CD4-positive, alpha-beta T cell treated with Interleukin-4 for 1 hour (primary cell): ENCODE data around the gene TRIM63.

Source experiments
- DNase-seq, 2 donors: peaks; one replicate each; pipeline ENCODE4 v3.0.0-alpha.2; 2020 to 2022

Gene TRIM63

GRCh38 chr1:26084091-26084561 lies 16.7 kb upstream of the TRIM63 start:
- no peak for DNase-seq

- DNase-seq = no peak
Measured at GRCh38 chr1:26083208-26083607, 15.8 kb upstream of the TRIM63 start.

- DNase-seq = no peak
Measured at GRCh38 chr1:26082020-26082350, 14.6 kb upstream of the TRIM63 start.

- no peak for DNase-seq
Measured at GRCh38 chr1:26081267-26082019, 14.0 kb upstream of the TRIM63 start.

GRCh38 chr1:26079960-26080814 lies 12.8 kb upstream of the TRIM63 start:
- DNase-seq = no peak

GRCh38 chr1:26079178-26079563 lies 11.7 kb upstream of the TRIM63 start:
- no peak for DNase-seq

- no peak for DNase-seq
Measured at GRCh38 chr1:26078286-26079177, 11.1 kb upstream of the TRIM63 start.

GRCh38 chr1:26077524-26077923 lies 10.1 kb upstream of the TRIM63 start:
- DNase-seq = no peak

GRCh38 chr1:26075421-26076144 lies 8.2 kb upstream of the TRIM63 start:
- no peak for DNase-seq

GRCh38 chr1:26072305-26072704 lies 4.9 kb upstream of the TRIM63 start:
- no peak for DNase-seq

GRCh38 chr1:26070963-26071342 lies 3.5 kb upstream of the TRIM63 start:
- no peak for DNase-seq

- no peak for DNase-seq
Measured at GRCh38 chr1:26070296-26070962, 3.0 kb upstream of the TRIM63 start.

- DNase-seq = no peak
Measured at GRCh38 chr1:26069941-26070295, 2.5 kb upstream of the TRIM63 start.

GRCh38 chr1:26066857-26067256 lies 573 bp downstream of the TRIM63 start:
- DNase-seq = no peak

- DNase-seq = no peak
Measured at GRCh38 chr1:26066160-26066559, 1.3 kb downstream of the TRIM63 start.

- no peak for DNase-seq
Measured at GRCh38 chr1:26064553-26064952, 2.9 kb downstream of the TRIM63 start.

GRCh38 chr1:26060832-26061574 lies 6.4 kb downstream of the TRIM63 start:
- DNase-seq = no peak

- no peak for DNase-seq
Measured at GRCh38 chr1:26059906-26060305, 7.5 kb downstream of the TRIM63 start.

- no peak for DNase-seq
Measured at GRCh38 chr1:26058052-26058595, 9.3 kb downstream of the TRIM63 start.

GRCh38 chr1:26057189-26057588 lies 10.2 kb downstream of the TRIM63 start:
- DNase-seq = no peak

- DNase-seq = no peak
Measured at GRCh38 chr1:26055041-26055440, 12.4 kb downstream of the TRIM63 start.
